K562 (cell line): ENCODE measurements around the gene CACNG7. TPM values are rescaled to one million over a fixed set of nuclear protein-coding genes. Genes with fewer than 3 reads are reported as not detected.

Experiments used
- ATAC-seq: fragments of 200-7000 bp; cut with Tn5 transposase; 3 replicates; pipeline ENCODE4 v1.9.1; 2020; ENCODE audit warnings: moderate library complexity
- BruUV-seq: library from RNA; stranded (reverse); fragments of 400-500 nt; replicated peaks from 2 replicates; lab custom pipeline; 2021; lab: Mats Ljungman, UMichigan
- CTCF ChIA-PET: fragments of 300-600 bp; formaldehyde crosslinking; extraction: SDS; loops from one replicate; lab custom pipeline; 2021; ENCODE audit warnings: low intra/inter-chr PET ratio; lab: Yijun Ruan, JAX
- POLR2A ChIA-PET: fragments of 300-600, 350-650 bp; sonication (Branson Sonifier 250); formaldehyde crosslinking; extraction: SDS; loops from one replicate; lab custom pipeline; 2021; ENCODE audit warnings: antibody characterized with exemption, inconsistent platforms; lab: Yijun Ruan, JAX
- DNase-seq, 4 experiments: peaks; one replicate each; pipeline versions ENCODE4 v3.0.0 to v3.0.0-alpha.2; 2011 to 2018; ENCODE audit warnings: low spot score in 3 of 4, mixed read lengths in 3 of 4; ENCODE audit errors: extremely low read depth in 1 of 4
- FAIRE-seq: peaks from 2 replicates; lab custom pipeline; 2011; peaks lifted over from hg19 to GRCh38; lab: Jason Lieb, UNC
- H2AFZ ChIP-seq: 2 replicates; pipeline ENCODE4 v1.6.0; 2011; ENCODE audit warnings: low read depth, low read length, control low read depth, inconsistent platforms
- H3K27ac ChIP-seq: fragments of 200-600 bp; 3 replicates; pipeline ENCODE4 v1.8.0; 2011; ENCODE audit warnings: low read depth, mild to moderate bottlenecking, control low read depth, inconsistent platforms, low read length, moderate library complexity, mixed read lengths; ENCODE audit errors: extremely low read depth
- H3K27me3 ChIP-seq, 2 experiments: fragments of 300-600 bp in 1 of 2; 2 replicates in 1 of 2; 3 replicates in 1 of 2; pipeline versions ENCODE4 v1.6.0 to v1.8.0; 2011; ENCODE audit warnings: inconsistent platforms in 2 of 2, low read length in 2 of 2, mild to moderate bottlenecking in 1 of 2, mixed read lengths in 1 of 2, moderate library complexity in 1 of 2; ENCODE audit not compliant: control insufficient read depth in 2 of 2, insufficient read depth in 2 of 2
- H3K36me3 ChIP-seq: fragments of 300-600 bp; 3 replicates; pipeline ENCODE4 v1.8.0; 2011; ENCODE audit warnings: mild to moderate bottlenecking, low read length, inconsistent platforms; ENCODE audit not compliant: control insufficient read depth, insufficient read depth
- H3K4me1 ChIP-seq, 2 experiments: fragments of 200-600 bp in 1 of 2; replicated peaks in 1 of 2; 2 replicates in 1 of 2; 3 replicates in 1 of 2; pipeline versions ENCODE4 v1.5.1 to v1.8.0; 2011; ENCODE audit warnings: inconsistent platforms in 2 of 2, low read length in 2 of 2, mild to moderate bottlenecking in 1 of 2, mixed read lengths in 1 of 2, moderate library complexity in 1 of 2; ENCODE audit not compliant: control insufficient read depth in 2 of 2, insufficient read depth in 2 of 2
- H3K4me2 ChIP-seq: 2 replicates; pipeline ENCODE4 v1.6.1; 2011; ENCODE audit warnings: low read length, control low read depth, inconsistent platforms, mixed read lengths; ENCODE audit not compliant: insufficient read depth
- H3K4me3 ChIP-seq: fragments of 200-600 bp; sonication (generic), shearing (Covaris generic); 2 replicates; pipeline ENCODE4 v1.5.1; 2016; ENCODE audit warnings: control low read depth, inconsistent platforms
- H3K79me2 ChIP-seq: fragments of 200-600 bp; 3 replicates; pipeline ENCODE4 v1.8.0; 2011; ENCODE audit warnings: low read length, inconsistent platforms; ENCODE audit not compliant: control insufficient read depth, insufficient read depth
- H3K9ac ChIP-seq, 2 experiments: 2 replicates each; pipeline versions ENCODE4 v1.6.0 to v1.6.1; 2011; ENCODE audit warnings: low read depth in 2 of 2, low read length in 2 of 2, control low read depth in 1 of 2, inconsistent platforms in 1 of 2, mild to moderate bottlenecking in 1 of 2, mixed read lengths in 1 of 2; ENCODE audit not compliant: insufficient read depth in 1 of 2
- H3K9me1 ChIP-seq: one replicate; pipeline ENCODE4 v1.6.0; 2011; ENCODE audit warnings: inconsistent platforms, mild to moderate bottlenecking, low read length, moderate library complexity; ENCODE audit not compliant: control insufficient read depth, insufficient read depth
- H3K9me3 ChIP-seq: replicated peaks from 2 replicates; pipeline ENCODE4 v1.5.1; 2011; ENCODE audit warnings: low read depth, low read length, inconsistent platforms; ENCODE audit not compliant: control insufficient read depth, insufficient read depth
- H4K20me1 ChIP-seq: replicated peaks from 2 replicates; pipeline ENCODE4 v1.6.1; 2011; ENCODE audit warnings: low read length, inconsistent platforms, mixed read lengths; ENCODE audit not compliant: control insufficient read depth, insufficient read depth
- BHLHE40 ChIP-seq: IDR thresholded peaks from 2 replicates; pipeline ENCODE4 v1.6.1; 2011; ENCODE audit warnings: low read length, improper control_type of control experiment
- CTBP1 ChIP-seq: fragments of 450-650 bp; IDR thresholded peaks from 2 replicates; pipeline ENCODE4 v1.6.1; 2016; ENCODE audit warnings: borderline replicate concordance
- GATAD2B ChIP-seq: fragments of 450-650 bp; IDR thresholded peaks from 2 replicates; pipeline ENCODE4 v1.6.1; 2017; ENCODE audit warnings: mild to moderate bottlenecking, borderline replicate concordance
- MCM3 ChIP-seq: fragments of 450-650 bp; IDR thresholded peaks from 2 replicates; pipeline ENCODE4 v1.6.1; 2016
- NFIC ChIP-seq: fragments of 450-650 bp; IDR thresholded peaks from 2 replicates; pipeline ENCODE4 v1.6.1; 2017; ENCODE audit warnings: mild to moderate bottlenecking, inconsistent platforms
- NR2C1 ChIP-seq, 2 experiments: fragments of 450-650 bp; IDR thresholded peaks; 2 replicates each; pipeline ENCODE4 v1.6.1; 2017; ENCODE audit warnings: mild to moderate bottlenecking in 2 of 2, antibody characterized with exemption in 1 of 2, inconsistent platforms in 1 of 2, missing compliant biosample characterization in 1 of 2, missing genetic modification characterization in 1 of 2
- TRIM24 ChIP-seq, 2 experiments: fragments of 450-650 bp; IDR thresholded peaks; 2 replicates each; pipeline ENCODE4 v1.6.1; 2016
- ZNF407 ChIP-seq: fragments of 450-650 bp; IDR thresholded peaks from 2 replicates; pipeline ENCODE4 v1.6.1; 2016; ENCODE audit warnings: low read depth
- ZNF609 ChIP-seq: sonication (generic); formaldehyde crosslinking; IDR thresholded peaks from 2 replicates; pipeline ENCODE4 v1.8.1; 2023; ENCODE audit warnings: missing genetic modification reagents, mild to moderate bottlenecking, borderline replicate concordance
- WGBS: fragments of 100-300 bp; shearing (Covaris generic); methylation state at CpG from one replicate; pipeline ENCODE4 v1.1.6; 2016; ENCODE audit warnings: low coverage, mixed read lengths; ENCODE audit not compliant: insufficient coverage; ENCODE audit errors: missing lambda C conversion rate; 5-methylcytosine and 5-hydroxymethylcytosine counted together
- in situ Hi-C: fragments of 300-500 bp; cut with MboI; formaldehyde crosslinking; loops from 4 replicates; pipeline ENCODE4 v1.15.0; 2018; ENCODE audit warnings: inconsistent platforms, mixed read lengths
- intact Hi-C: fragments of 100-400 bp; cut with micrococcal nuclease; formaldehyde crosslinking; loops from 2 replicates; pipeline ENCODE4 v1.14.2; 2022
- polyA plus RNA-seq, 8 experiments: library from polyadenylated mRNA; depleted of rRNA in 4 of 8; stranded (reverse) in 5 of 8; unstranded in 3 of 8; fragments of >200 nt; fragmentation: Nextera tagmentation in 2 of 8; fragmentation: Illumina TruSeq in 1 of 8; extraction: Ambion mirVana in 2 of 8; extraction: Trizol in 1 of 8; gene quantifications; 2 replicates each; pipeline versions ENCODE4 v1.2.1 to v1.2.3, GENCODE V29; 2011 to 2014; ENCODE audit warnings: inconsistent platforms in 1 of 8, missing spikeins in 1 of 8
- total RNA-seq, 7 experiments: library from RNA; depleted of rRNA in 6 of 7; stranded (reverse); fragments of >200 nt in 6 of 7; fragmentation: Illumina TruSeq in 2 of 7; extraction: Trizol in 2 of 7; gene quantifications; 2 replicates each; pipeline versions ENCODE4 v1.2.1 to v1.2.3, GENCODE V29; 2011 to 2021; ENCODE audit warnings: low replicate concordance in 1 of 7

The CACNG7 gene
- total and polyA plus RNA-seq, 9 of the 15 experiments (the other 6 are each of a cell fraction or from before 2014, with no cell fraction given) = not detected

GRCh38 chr19:53909471-53910169 is 542 bp downstream of the CACNG7 start:
- Histone ChIP-seq H3K4me1 (peaks cover 0 to 27% of the 10 kb centered on the region in 2 experiments; a peak in 2 of 5 replicates), H3K9me1 (peaks cover 3% of the 10 kb centered on the region), H3K9me3 (no peaks in the 10 kb centered on the region), H2AFZ (no peak overlapping the region), H3K4me2 (no peak overlapping the region), H4K20me1 (peaks cover 10% of the 10 kb centered on the region), H3K4me3 (no peak overlapping the region), H3K9ac (no peak overlapping the region), H3K27me3 (peaks cover 13 to 51% of the 10 kb centered on the region in 2 experiments; a peak in 3 of 5 replicates), H3K36me3 (no peaks in the 10 kb centered on the region), H3K27ac (no peak overlapping the region), H3K79me2 (no peaks in the 10 kb centered on the region)
- no peak for DNase-seq
- FAIRE-seq = no peak
- 11% methylated on average over 13 of the region's 47 CpGs for WGBS
- ChIA-PET POLR2A (no interaction called here), CTCF (no interaction called here)
- intact Hi-C loops = loop anchor here (5.0 to 10.0 kb wide), 2 partner anchors 55 to 113 kb away; no protein-coding TSS in a partner anchor
- ATAC-seq = no peak
- in situ Hi-C loops = no loop called here
- BruUV-seq = no TSS peak
- TF ChIP-seq NR2C1 (IDR thresholded peaks at IDR 0.05) = no peak
- TF ChIP-seq NR2C1 (tag; IDR thresholded peaks at IDR 0.05) = no peak
- no peak for TF ChIP-seq TRIM24 (IDR thresholded peaks at IDR 0.05)
- no peak for TF ChIP-seq ZNF609 (CRISPR knock-in tag)
- no peak for TF ChIP-seq GATAD2B
- no peak for TF ChIP-seq BHLHE40
- TF ChIP-seq ZNF407 = no peak
- TF ChIP-seq CTBP1 = no peak
- no peak for TF ChIP-seq NFIC
- no peak for TF ChIP-seq MCM3
